Stimulated activated CD8-positive, alpha-beta memory T cell treated with anti-CD3 and anti-CD28 coated beads, Interleukin-2, amount 100 ng/mL, for 48 hours (primary cell): ENCODE results near the gene NACC2.
"Not testable (repeated sequence)": the region's sequence is repeated elsewhere in the genome, so short reads cannot be mapped to it uniquely, and the experiment has no call there.

Experiments
- DNase-seq, 2 donors: peaks; one replicate each; pipeline ENCODE4 v3.0.0-alpha.2; 2020; ENCODE audit warnings: low read depth in 2 of 2

Gene NACC2

GRCh38 chr9:136045595-136046553, 49.2 kb downstream of the NACC2 start:
- DNase-seq, result no peak

DNA sequence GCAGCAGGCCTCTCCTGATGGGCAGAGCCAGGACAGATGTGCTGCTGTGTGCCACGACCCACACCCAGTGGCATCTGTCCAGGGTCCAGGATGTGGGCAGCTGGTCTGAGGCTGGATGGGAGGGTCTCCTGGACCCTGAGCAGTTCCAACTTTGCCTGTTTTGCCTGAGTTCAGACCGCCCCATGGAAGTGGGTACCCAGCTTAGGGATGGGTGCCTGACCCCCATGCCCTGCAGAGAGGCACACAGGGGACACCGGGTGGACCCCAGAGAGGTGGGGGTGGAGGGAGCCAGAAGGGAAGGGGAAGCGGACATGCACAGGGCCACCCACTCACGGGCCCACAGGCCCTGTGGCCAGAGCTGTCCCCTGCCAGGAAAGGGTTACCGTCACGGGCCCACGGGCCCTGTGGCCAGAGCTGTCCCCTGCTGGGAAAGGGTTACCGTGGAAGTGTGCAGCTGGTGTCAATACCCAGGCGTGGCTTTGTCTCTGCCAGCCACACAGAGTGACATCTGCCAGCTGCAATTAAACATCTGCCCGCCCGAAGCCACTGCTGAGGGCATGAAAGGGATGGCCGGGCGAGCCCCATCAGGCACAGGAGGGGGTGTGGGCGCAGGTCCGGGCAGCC, 50.0 kb downstream of the NACC2 start:
- no peak for DNase-seq

DNA sequence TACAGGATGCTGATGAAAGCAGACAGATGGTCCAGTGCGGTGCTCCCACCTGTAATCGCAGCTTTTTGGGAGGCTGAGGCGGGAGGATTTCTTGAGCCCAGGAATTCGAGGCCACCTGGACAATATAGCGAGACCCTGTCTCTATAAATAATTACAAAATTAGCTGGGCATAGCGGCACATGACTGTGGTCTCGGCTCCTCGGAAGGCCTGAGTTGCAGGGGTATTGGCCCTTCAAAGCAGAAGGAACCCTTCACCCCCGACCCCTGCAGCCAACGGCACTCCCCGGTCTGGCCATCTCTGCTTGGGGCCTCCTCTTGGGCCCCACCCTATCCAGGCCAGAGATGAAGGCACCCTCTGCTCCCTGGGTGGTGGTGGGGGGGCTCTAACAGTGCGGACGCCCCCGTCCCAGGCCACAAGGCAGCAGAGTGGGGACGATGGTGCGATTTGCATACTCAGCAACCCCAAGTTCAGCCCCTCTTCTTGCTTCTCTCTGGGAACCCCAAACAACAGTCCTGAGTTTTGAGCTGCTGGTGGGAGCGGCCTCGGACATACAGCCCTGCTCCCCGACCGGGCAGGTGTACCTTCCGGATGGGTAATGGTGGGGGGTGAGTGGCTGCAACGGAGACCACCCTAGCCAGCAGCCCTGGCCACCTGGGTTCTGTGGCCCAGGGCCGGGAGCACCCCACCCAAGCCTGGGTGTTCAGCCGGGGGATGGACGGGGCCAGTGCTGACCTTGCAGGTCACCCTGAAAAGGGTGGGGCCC, 50.7 kb downstream of the NACC2 start:
- DNase-seq, result no peak

DNA sequence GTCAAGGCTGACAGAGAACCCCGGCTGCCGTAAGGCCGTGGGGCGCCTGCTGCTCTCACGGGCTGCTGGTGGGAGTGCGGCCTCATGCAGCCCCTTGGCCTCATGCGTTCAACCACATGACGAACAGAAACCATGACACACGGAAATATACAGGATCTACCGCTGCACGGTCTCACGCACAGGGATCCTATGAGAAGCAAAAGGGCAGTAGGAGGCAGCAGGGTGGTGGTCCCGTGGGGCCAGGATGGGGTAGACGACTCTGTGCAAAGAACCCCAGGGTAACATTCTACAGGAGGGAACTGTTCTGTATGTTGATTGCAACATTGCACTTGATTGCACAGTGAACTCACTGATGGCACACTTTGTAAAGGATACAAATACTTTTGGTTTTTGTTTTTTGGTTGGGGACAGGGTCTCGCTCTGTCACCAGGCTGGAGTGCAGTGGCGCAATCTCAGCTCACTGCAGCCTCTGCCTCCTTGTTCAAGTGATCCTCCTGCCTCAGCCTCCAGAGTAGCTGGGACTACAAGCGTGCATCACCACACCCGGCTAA, 51.6 kb downstream of the NACC2 start:
- no peak for DNase-seq

GRCh38 chr9:136042541-136042940, 52.5 kb downstream of the NACC2 start:
- no peak for DNase-seq

GRCh38 chr9:136040848-136041247, 54.2 kb downstream of the NACC2 start:
- not testable (repeated sequence) for DNase-seq

DNA sequence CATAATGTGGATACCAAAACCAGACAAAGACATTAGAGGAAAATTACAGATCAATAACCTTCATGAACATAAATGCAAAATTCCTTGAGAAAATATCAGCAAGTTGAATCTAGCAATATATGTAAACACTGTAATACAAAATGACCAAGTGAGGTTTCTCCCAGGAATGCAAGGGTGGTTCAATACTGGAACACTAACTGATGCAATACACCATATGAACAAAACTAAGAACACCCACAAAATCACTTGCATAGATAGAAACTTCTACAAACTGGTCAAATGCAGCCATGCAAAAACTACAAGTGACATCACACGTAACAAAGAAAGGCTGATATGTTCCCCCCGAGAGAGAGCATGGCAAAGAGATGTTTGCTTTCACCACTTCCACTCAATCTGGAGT, 55.6 kb downstream of the NACC2 start:
- no peak for DNase-seq

- no peak for DNase-seq
Measured at GRCh38 chr9:136036848-136037247, 58.2 kb downstream of the NACC2 start.

DNA sequence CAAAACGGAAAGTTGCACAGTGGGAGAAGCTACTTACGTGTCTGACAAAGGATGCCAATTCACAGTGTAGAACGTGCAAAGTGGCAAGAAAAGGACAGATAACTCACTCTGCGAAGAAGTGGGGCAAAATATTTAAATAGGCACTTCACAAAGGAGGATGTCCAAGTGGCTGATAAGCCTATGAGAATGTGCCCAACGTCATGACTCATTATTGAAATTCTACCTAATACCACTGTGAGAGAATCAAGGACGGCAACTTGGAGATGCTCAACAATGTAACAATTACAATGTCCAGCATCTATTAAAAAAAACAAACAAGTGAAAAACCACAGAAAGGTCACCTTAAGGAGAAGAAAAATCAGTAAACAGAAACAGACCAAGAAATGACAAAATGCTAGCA, 59.0 kb downstream of the NACC2 start:
- DNase-seq, result no peak

DNA sequence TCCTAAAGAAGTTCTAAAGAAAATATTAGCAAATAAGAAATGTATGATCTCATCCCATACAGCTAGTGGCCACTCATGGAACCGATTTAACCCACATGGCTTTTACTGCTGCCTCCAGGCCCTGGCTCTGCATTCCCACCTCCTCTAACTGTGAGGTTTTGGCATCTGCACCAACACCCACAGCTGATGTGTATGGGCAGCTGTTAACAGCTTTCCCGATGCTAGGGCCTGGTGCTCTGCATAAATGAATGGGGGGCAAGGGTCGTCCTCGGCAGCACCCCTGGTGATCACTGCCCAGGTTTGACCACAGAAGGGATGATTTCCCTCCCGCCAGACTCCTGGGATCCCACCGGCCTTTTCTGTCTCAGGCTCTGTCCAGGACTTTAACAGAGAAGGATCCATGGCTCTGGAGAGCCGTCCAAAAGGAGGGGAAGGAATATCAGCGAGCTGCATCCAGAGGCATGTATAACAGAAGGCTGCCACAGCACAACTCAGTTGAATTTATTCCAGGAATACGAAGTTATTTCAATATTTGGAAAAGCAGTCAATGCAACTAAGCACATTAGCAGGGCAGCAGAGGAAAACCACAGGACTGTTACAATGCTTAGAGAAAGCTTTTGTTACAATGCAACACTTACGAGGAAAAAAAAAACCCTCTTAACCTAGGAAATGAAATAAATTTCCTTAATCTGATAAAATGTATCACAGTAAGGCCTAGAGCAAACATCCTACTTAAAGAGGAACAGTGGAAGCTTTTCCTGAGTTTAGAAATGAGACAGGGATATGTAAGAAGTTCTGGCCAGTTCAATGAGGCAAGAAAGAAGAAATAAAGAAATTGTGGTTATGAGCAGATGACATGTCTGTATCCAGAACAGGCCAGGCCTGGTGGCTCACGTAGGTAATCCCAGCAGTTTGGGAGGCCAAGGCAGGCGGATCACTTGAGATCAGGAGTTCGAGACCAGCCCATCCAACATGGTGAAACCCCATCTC, 63.1 kb downstream of the NACC2 start:
- no peak for DNase-seq

DNA sequence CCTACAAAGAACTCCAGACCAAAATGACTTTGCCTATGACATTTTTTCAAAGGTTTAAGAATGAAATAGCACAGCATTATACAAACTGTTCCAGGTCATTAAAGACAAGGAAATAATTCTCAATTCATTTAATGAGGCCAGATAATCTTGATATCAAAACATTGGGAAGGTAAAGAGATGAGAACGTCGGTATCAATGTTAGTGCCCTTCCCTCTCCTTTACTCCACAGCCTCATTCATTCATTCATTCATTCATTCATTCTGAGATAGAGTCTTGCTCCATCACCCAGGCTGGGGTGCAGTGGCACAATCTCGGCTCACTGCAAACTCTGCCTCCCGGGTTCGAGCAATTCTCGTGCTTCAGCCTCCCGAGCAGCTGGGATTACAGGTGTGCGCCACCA, 64.0 kb downstream of the NACC2 start:
- DNase-seq, result no peak

DNA sequence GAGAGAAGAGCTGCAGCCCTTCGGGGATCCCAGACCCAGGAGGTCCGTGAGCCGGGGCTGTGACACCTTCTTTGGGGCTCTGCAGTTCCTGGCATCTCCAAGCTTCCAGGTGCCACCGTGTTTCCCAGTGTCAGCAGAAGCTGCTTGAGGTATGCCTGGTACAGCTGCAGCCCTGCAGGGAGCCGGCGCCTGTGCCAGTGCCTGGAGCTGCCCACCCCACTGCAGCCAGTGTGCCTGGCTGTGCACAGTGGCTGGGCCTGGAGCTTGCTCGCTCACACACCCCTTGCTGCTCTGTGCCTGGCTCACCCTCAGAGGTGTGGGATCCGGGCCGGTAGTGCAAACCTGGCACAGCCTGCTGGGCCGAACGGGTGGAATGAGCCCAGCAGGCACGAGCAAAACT, 65.5 kb downstream of the NACC2 start:
- DNase-seq, result no peak

DNA sequence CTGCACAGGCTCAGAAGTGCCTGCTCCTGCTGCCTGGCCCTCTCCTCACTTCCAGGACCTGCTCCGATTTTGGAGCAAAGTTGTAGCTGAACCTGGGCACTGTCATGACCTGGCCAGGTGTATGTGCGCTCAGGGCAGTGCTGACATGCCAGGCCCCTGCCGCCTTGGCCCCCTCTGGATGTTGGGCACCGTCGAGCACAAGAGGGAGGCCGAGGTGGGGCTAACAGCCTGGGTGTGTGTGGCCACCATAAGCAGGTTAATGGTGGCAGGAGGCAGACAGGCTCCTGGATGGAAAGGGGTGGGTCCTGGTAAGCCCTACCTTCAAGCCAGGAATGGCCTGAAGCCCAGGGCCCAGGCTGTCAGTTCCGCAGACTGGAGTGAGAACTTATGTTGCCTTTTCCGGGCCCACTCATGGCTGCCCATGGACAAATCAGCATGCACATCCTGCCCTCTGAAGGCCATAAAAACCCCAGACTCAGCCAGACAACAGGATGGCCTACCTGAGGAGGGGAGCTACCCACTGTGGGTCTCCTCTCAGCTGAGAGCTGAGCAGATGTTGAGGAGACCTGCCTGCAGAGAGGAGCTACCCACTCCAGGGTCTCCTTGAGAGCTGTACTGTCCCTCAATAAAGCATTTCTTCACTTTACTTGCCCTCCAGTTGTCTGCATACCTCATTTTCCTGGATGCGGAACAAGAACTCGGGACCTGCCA, 66.2 kb downstream of the NACC2 start:
- no peak for DNase-seq

DNA sequence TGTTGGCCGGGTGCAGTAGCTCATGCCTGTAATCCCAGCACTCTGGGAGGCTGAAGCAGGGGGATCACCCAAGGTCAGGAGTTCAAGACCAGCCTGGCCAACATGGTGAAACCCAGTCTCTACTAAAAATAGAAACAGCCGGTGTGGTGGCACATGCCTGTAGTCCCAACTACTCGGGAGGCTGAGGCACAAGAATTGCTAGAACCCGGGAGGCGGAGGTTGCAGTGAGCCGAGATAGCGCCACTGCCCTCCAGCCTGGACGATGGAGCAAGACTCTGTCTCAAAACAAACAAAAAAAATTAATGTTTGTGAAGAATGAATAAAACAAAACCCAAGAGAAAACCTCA, 68.2 kb downstream of the NACC2 start:
- not testable (repeated sequence) for DNase-seq

GRCh38 chr9:136026266-136026942, 68.7 kb downstream of the NACC2 start:
- DNase-seq, result no peak

GRCh38 chr9:136025481-136025880, 69.6 kb downstream of the NACC2 start:
- no peak for DNase-seq

DNA sequence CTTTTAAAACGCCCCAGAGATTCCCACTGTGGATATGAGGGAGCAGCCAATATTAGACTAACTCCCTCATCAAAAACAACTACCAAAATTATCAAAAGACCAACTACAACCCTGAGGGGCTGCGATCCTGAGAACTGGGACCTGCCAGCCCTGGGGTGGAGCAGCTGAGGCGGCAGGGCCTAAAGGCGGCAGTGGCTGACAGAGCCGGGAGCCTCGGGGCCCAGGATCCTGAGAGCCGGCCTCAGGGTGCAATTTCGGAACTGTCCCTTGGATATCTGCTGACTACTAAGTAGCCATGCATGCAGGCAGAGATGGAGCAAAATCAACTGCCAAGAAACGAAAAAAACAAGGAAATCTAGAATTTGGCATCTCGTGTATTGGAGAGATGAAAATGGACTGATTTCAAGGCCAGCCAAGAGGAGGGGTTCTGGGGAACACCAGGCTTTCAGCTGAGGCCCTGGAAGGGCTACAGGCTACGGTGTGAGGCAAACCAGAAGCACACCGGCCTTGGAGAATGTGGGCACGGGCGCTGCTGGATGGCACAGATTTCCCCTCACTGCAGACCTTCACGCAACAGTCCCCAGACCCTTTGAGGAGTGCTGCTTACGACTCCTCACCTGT, 70.3 kb downstream of the NACC2 start:
- DNase-seq, result no peak

DNA sequence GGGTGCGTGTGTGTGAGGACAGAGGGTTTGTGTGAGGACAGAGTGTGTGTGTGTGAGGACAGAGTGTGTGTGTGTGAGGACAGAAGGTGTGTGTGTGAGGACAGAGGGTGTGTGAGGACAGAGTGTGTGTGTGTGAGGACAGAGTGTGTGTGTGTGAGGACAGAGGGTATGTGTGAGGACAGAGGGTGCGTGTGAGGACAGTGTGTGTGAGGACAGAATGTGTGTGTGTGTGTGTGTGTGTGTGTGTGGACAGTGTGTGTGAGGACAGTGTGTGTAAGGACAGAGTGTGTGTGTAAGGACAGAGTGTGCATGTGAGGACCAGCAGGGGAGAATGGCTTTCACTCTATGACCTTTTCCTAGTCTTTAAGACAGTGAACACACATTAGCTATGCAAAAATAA, 70.8 kb downstream of the NACC2 start:
- no peak for DNase-seq
